Left ventricle myocardium inferior (tissue), 1 donor: ENCODE data around the gene TFPT. TPM values are rescaled to one million over a fixed set of nuclear protein-coding genes. Genes with fewer than 3 reads are reported as not detected.

ENCODE experiments used
- DNase-seq: peaks from one replicate; pipeline ENCODE4 v3.0.0-alpha.2; 2020
- H3K27ac ChIP-seq: fragments of 200-600 bp; replicated peaks from 2 replicates; pipeline ENCODE4 v1.8.0; 2021
- H3K27me3 ChIP-seq: fragments of 200-600 bp; 2 replicates; pipeline ENCODE4 v1.8.0; 2021; ENCODE audit warnings: low read depth
- H3K36me3 ChIP-seq: fragments of 200-600 bp; 2 replicates; pipeline ENCODE4 v1.8.0; 2021
- H3K4me1 ChIP-seq: fragments of 200-600 bp; 2 replicates; pipeline ENCODE4 v1.8.0; 2021
- H3K4me3 ChIP-seq: fragments of 200-600 bp; 2 replicates; pipeline ENCODE4 v1.8.0; 2021; ENCODE audit warnings: mild to moderate bottlenecking, moderate library complexity
- H3K9me3 ChIP-seq: fragments of 200-600 bp; replicated peaks from 2 replicates; pipeline ENCODE4 v1.8.0; 2021
- intact Hi-C: fragments of 100-400 bp; cut with micrococcal nuclease; formaldehyde crosslinking; loops from one replicate; pipeline ENCODE4 v1.11.0; 2022
- total RNA-seq: library from RNA; stranded (reverse); fragmentation: NEBNext Ultra II Directional; extraction: Animal tissue kit (Norgen Biotek cat#: 25700); gene quantifications from one replicate; pipeline ENCODE4 v1.2.1, GENCODE V29; 2021
- TF ChIP-seq, protein P1 (sequence below): fragments of 200-600 bp; IDR thresholded peaks from 2 replicates; pipeline ENCODE4 v1.8.0; 2021; ENCODE audit warnings: antibody characterized with exemption, mild to moderate bottlenecking, borderline replicate concordance
- donor health status: DM: no; HTN: yes; CAD: no; lungs with severe emphysema.

The TFPT gene
- total RNA-seq, 1 donor from 2014 or later = 14.5 TPM

DNA sequence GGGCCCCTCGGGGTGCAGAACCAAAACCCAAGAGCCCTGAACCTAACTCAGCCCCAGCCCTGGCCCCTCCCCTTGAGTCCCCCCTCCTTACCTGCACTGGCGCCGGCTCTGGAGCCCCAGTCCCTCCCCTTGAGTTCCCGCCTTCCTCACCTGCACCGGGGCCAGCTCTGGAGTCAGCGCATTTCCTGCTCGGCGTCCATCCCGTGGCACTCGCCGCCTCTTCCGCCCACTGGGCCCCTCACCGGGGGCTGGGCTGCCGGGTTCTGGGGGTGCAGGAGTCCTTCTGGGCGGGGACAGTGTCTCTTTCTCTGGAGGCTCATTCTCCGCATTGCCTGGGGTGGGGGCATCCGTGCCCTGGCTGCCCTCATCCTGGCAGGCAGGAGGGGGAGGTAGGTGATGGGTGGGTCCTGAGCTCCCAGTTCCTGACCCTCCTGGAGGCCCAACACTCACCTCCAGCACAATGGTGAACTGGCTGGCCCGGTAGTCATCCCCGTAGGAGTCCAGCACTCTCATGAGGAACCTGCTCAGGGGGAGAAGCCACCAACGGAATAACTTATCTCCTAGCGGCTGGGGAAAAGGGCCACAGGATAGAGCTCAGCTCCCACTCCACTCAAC lies 7.5 kb downstream of the TFPT start:
- Histone ChIP-seq H3K36me3 (peaks cover 78% of the 10 kb centered on the region), H3K9me3 (no peaks in the 10 kb centered on the region), H3K4me1 (peaks cover 18% of the 10 kb centered on the region), H3K27me3 (no peaks in the 10 kb centered on the region), H3K27ac (no peak overlapping the region), H3K4me3 (no peak overlapping the region)
- intact Hi-C loops = no loop called here
- TF ChIP-seq, protein P1, sequence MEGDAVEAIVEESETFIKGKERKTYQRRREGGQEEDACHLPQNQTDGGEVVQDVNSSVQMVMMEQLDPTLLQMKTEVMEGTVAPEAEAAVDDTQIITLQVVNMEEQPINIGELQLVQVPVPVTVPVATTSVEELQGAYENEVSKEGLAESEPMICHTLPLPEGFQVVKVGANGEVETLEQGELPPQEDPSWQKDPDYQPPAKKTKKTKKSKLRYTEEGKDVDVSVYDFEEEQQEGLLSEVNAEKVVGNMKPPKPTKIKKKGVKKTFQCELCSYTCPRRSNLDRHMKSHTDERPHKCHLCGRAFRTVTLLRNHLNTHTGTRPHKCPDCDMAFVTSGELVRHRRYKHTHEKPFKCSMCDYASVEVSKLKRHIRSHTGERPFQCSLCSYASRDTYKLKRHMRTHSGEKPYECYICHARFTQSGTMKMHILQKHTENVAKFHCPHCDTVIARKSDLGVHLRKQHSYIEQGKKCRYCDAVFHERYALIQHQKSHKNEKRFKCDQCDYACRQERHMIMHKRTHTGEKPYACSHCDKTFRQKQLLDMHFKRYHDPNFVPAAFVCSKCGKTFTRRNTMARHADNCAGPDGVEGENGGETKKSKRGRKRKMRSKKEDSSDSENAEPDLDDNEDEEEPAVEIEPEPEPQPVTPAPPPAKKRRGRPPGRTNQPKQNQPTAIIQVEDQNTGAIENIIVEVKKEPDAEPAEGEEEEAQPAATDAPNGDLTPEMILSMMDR = no peak
- DNase-seq = no peak

DNA sequence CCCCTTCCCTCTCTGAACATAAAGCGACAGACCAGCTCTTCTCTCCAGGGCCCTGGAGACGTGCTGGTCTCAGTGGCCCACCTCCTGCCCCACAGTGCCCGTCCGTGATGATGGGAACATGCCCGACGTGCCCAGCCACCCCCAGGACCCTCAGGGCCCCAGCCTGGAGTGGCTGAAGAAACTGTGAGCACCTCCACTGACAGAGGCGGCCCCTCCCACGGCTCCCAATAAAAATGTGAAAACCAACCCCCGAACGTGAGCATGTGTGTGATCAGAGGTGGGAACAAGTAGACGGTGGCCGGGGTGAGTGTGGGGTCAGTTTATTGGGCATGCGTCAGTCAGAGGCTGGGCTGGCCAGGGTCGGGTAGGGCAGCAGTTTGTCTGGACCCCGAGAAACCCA lies 8.7 kb downstream of the TFPT start:
- TF ChIP-seq, protein P1 = no peak
- peak; percentile 12 for DNase-seq
- Histone ChIP-seq H3K4me1 (peaks cover 27% of the 10 kb centered on the region), H3K36me3 (peaks cover 69% of the 10 kb centered on the region), H3K27me3 (no peaks in the 10 kb centered on the region), H3K27ac (no peak overlapping the region), H3K4me3 (no peak overlapping the region), H3K9me3 (no peaks in the 10 kb centered on the region)
- intact Hi-C loops = no loop called here

DNA sequence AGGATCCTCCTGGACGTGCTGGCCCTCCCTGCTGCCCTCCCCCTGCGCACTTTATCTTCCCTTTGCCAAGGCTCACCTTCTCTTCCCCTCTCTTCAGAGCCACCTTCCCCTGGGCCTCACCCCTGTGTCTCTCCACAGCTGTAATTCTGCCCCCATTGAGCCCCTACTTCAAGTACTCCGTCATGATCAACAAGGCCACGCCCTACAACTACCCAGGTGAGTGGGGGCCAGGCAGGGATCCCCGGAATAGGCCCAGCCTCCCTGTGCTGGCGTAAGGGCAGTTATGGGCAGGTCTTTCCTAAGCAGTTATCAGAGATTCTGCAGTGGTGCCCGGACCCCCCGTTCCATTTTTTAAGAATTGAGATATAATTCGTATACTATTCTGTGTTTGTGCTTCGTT lies 9.7 kb downstream of the TFPT start:
- H3K4me3 ChIP-seq = no peak overlapping the region
- intact Hi-C loops = no loop called here
- no peak overlapping the region for H3K27ac ChIP-seq
- DNase-seq = no peak
- no peaks in the 10 kb centered on the region for H3K9me3 ChIP-seq
- H3K4me1 ChIP-seq = peaks cover 27% of the 10 kb centered on the region
- peaks cover 61% of the 10 kb centered on the region for H3K36me3 ChIP-seq
- TF ChIP-seq, protein P1 = no peak
- H3K27me3 ChIP-seq = no peaks in the 10 kb centered on the region

DNA sequence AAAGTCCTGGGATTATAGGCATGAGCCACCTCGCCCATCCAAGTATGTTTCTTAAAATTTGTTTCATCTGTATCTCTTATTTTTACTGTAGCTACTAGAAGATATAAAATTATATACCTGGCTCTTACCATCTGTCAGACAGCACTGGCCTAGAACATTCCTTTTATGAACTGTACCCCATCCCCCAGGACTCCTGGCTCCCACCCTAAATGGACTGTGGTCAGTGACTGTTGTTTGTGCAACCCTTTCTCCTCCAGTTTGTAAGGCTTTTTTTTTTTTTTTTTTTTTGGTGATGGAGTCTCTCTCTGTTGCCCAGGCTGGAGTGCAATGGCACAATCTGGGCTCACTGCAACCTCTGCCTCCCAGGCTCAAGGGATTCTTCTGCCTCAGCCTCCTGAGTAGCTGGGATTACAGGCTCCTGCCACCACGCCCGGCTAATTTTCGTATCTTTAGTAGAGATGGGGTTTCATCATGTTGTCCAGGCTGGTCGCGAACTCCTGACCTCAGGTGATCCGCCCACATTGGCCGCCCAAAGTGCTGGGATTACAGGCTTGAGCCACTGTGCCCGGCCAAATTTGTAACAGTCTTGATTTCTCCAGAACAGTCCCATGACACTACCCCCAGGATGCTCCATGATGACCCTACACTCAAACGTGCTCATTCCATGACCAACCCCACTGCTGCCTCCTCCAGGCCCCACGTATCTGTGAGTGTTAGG lies 10.3 kb downstream of the TFPT start:
- Histone ChIP-seq H3K4me3 (no peak overlapping the region), H3K27ac (no peak overlapping the region), H3K4me1 (peaks cover 27% of the 10 kb centered on the region), H3K36me3 (peaks cover 55% of the 10 kb centered on the region), H3K9me3 (no peaks in the 10 kb centered on the region), H3K27me3 (no peaks in the 10 kb centered on the region)
- DNase-seq = no peak
- intact Hi-C loops = no loop called here
- TF ChIP-seq, protein P1 = no peak

DNA sequence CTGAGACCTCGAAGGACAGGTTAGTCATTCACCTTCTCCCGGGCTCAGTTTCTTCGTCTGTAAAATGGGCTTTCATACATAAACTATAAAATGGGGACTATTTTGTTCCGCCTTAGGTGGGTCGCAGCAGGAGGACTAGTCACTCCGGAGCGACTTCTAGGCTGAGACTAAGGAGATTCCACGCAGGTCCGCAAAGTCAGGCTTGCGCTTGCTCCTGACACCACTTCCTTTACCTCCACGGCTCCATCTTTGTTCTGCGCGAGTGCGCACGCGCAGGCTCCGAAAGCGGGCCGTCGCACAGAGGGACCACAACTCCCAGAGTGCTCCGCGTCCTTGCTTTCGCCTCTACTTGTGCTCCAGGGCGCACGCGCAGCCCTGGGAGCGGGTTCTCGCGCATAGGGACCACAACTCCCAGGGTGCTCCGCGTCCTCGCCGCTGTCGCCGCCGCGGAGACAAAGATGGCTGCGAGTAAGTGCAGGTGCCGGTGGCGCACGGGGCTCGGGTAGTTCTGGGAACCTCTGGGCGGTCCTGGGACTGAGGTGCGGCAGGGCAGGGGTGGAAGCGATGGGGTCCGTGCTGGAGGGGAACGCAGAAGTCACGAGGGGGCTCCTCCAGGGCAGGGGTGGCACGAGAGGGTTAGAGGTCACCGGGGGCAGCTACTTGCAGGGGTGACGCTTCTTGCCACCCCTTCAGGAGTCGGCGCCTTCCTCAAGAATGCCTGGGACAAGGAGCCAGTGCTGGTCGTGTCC lies 12.9 kb downstream of the TFPT start, which contains the start of gene NDUFA3:
Gene NDUFA3, plus strand, starts transcription at position 435 of the 749 bp plus-strand sequence. Its CDS starts 24 bp downstream, at position 459.
- peak within 1 kb of the TSS; percentile 91 for H3K4me3 ChIP-seq
- H3K4me1 ChIP-seq = peaks cover 27% of the 10 kb centered on the region
- H3K27me3 ChIP-seq = peaks cover 15% of the 10 kb centered on the region
- intact Hi-C loops = no loop called here
- DNase-seq = peak; percentile 98
- no peaks in the 10 kb centered on the region for H3K9me3 ChIP-seq
- peak within 1 kb of the TSS; percentile 86 for H3K27ac ChIP-seq
- TF ChIP-seq, protein P1 = no peak
- H3K36me3 ChIP-seq = peaks cover 29% of the 10 kb centered on the region
